ENCODE results near the gene MGMT. TPM values are rescaled to one million over a fixed set of nuclear protein-coding genes. Genes with fewer than 3 reads are reported as not detected.

The MGMT gene
- total RNA-seq, 4 donors from 2014 or later = 10.9 to 37.7 (median 16.0) TPM

GRCh38 chr10:129702605-129703004 lies 235.6 kb downstream of the MGMT start:
- intact Hi-C loops (cut with DNase I; ENCODE audit: low total_unique reads) = no loop called here

GRCh38 chr10:129703287-129704137 lies 236.5 kb downstream of the MGMT start:
- no peak overlapping the region for H3K27ac ChIP-seq
- no peaks in the 10 kb centered on the region for H3K9me3 ChIP-seq
- no peak for DNase-seq
- no peaks in the 10 kb centered on the region for H3K36me3 ChIP-seq
- intact Hi-C loops (cut with DNase I; ENCODE audit: low total_unique reads) = no loop called here
- no peaks in the 10 kb centered on the region for H3K27me3 ChIP-seq
- H3K4me1 ChIP-seq = no peaks in the 10 kb centered on the region
- no peak overlapping the region for H3K4me3 ChIP-seq
- TF ChIP-seq CTCF (IDR thresholded peaks at IDR 0.05) (no peak), POLR2A (IDR thresholded peaks at IDR 0.05) (no peak)

More at GRCh38 chr10:129702605-129703004, 235.6 kb downstream of the MGMT start:
- TF ChIP-seq POLR2A (IDR thresholded peaks at IDR 0.05) (no peak), CTCF (IDR thresholded peaks at IDR 0.05) (no peak)
- Histone ChIP-seq H3K27me3 (no peaks in the 10 kb centered on the region), H3K4me3 (no peak overlapping the region), H3K4me1 (no peaks in the 10 kb centered on the region), H3K36me3 (no peaks in the 10 kb centered on the region), H3K9me3 (no peaks in the 10 kb centered on the region), H3K27ac (no peak overlapping the region)
- no peak for DNase-seq

- Histone ChIP-seq H3K4me1 (no peaks in the 10 kb centered on the region), H3K36me3 (no peaks in the 10 kb centered on the region)
- intact Hi-C loops (cut with DNase I; ENCODE audit: low total_unique reads) = no loop called here
These were observed 237.2 kb downstream of the MGMT start for GRCh38 chr10:129704225-129704624.

GRCh38 chr10:129704786-129705525 lies 237.9 kb downstream of the MGMT start:
- Histone ChIP-seq H3K4me3 (no peak overlapping the region), H3K27ac (no peak overlapping the region), H3K36me3 (no peaks in the 10 kb centered on the region), H3K4me1 (no peaks in the 10 kb centered on the region), H3K27me3 (no peaks in the 10 kb centered on the region), H3K9me3 (no peaks in the 10 kb centered on the region)
- no peak for DNase-seq
- intact Hi-C loops (cut with DNase I; ENCODE audit: low total_unique reads) = no loop called here
- TF ChIP-seq CTCF (IDR thresholded peaks at IDR 0.05) (no peak), POLR2A (IDR thresholded peaks at IDR 0.05) (no peak)

More at GRCh38 chr10:129704225-129704624, 237.2 kb downstream of the MGMT start:
- Histone ChIP-seq H3K4me3 (no peak overlapping the region), H3K27me3 (no peaks in the 10 kb centered on the region), H3K9me3 (no peaks in the 10 kb centered on the region), H3K27ac (no peak overlapping the region)
- no peak for TF ChIP-seq CTCF (IDR thresholded peaks at IDR 0.05)
- no peak for TF ChIP-seq POLR2A (IDR thresholded peaks at IDR 0.05)
- no peak for DNase-seq

GRCh38 chr10:129705676-129706075 lies 238.6 kb downstream of the MGMT start:
- H3K9me3 ChIP-seq = no peaks in the 10 kb centered on the region
- H3K36me3 ChIP-seq = no peaks in the 10 kb centered on the region

More at GRCh38 chr10:129705676-129706075, 238.6 kb downstream of the MGMT start:
- no peaks in the 10 kb centered on the region for H3K4me1 ChIP-seq
- no peak overlapping the region for H3K4me3 ChIP-seq
- DNase-seq = no peak
- TF ChIP-seq POLR2A (IDR thresholded peaks at IDR 0.05) (no peak), CTCF (IDR thresholded peaks at IDR 0.05) (no peak)
- no peak overlapping the region for H3K27ac ChIP-seq
- H3K27me3 ChIP-seq = no peaks in the 10 kb centered on the region
- intact Hi-C loops (cut with DNase I; ENCODE audit: low total_unique reads) = no loop called here
